Panc1 (cell line): ENCODE data around the gene COL6A5.

Source experiments
- POLR2AphosphoS5 ChIP-seq: IDR thresholded peaks from 2 replicates; pipeline ENCODE4 v1.6.1; 2012; ENCODE audit warnings: mild to moderate bottlenecking, low read depth, low read length, moderate library complexity
- SIN3A ChIP-seq: IDR thresholded peaks from 2 replicates; pipeline ENCODE4 v1.6.1; 2012; ENCODE audit warnings: low read depth, mild to moderate bottlenecking, low read length, moderate library complexity, borderline replicate concordance; ENCODE audit not compliant: insufficient read depth
- TCF7L2 ChIP-seq: IDR thresholded peaks from 2 replicates; pipeline ENCODE4 v1.6.1; 2011; ENCODE audit warnings: mild to moderate bottlenecking, low read depth, low read length, inconsistent platforms
- TF ChIP-seq, protein P1 (sequence below): fragments of 450-650 bp; IDR thresholded peaks from 2 replicates; pipeline ENCODE4 v1.5.1; 2017; ENCODE audit warnings: mild to moderate bottlenecking
- TF ChIP-seq, protein P2 (sequence below), 2 experiments: IDR thresholded peaks; 2 replicates each; pipeline ENCODE4 v1.6.1; 2011 to 2012; ENCODE audit warnings: low read depth in 2 of 2, control low read depth in 1 of 2, low read length in 1 of 2, mild to moderate bottlenecking in 1 of 2, moderate library complexity in 1 of 2; ENCODE audit not compliant: insufficient read depth in 1 of 2

DNA sequence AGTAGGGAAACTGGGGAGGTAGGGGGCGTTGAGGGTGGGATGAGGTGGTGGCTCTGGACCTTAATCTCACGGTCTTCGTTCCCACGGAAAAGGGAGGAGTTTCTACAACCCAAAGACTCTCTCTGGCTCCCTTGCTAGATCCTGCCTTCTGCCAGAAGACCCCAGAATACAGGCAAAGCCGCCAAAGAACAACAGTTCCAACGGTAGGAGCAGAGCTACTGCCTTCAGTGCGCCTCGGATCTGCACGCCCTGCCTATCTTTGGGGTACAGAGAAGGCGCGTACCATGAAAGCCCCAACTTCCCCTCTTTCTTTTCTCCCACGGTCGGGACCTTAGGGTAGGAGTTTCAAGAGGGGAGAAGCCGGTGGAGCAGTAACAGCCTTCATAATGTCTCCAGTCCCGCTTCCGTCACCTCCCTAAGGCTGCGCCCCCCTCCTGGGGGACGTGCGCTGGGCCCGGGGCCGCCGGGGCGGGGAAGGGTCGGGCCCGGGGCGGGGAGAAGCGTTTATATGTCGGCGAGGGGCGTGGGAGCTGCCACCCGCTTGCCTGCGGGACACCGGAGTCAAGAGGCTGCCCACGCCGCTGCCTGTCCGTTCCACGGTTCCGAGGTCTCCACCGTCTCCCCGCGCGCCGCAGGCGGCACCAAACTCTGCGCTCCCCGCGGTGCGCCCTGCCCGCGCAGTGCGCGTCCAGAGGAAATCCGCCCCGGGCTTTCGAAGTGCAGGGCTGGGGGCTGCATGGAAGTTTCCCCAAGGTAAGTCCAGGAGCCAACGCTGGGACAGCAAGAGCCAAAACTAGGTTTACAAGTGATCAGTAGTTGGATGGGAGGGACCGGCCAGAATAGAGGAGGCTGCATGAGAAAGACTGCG, 171.4 kb downstream of the COL6A5 start, which contains the start of gene COL6A6:
- TF ChIP-seq, protein P1, sequence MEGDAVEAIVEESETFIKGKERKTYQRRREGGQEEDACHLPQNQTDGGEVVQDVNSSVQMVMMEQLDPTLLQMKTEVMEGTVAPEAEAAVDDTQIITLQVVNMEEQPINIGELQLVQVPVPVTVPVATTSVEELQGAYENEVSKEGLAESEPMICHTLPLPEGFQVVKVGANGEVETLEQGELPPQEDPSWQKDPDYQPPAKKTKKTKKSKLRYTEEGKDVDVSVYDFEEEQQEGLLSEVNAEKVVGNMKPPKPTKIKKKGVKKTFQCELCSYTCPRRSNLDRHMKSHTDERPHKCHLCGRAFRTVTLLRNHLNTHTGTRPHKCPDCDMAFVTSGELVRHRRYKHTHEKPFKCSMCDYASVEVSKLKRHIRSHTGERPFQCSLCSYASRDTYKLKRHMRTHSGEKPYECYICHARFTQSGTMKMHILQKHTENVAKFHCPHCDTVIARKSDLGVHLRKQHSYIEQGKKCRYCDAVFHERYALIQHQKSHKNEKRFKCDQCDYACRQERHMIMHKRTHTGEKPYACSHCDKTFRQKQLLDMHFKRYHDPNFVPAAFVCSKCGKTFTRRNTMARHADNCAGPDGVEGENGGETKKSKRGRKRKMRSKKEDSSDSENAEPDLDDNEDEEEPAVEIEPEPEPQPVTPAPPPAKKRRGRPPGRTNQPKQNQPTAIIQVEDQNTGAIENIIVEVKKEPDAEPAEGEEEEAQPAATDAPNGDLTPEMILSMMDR = no peak
- no peak for TF ChIP-seq POLR2AphosphoS5
- no peak for TF ChIP-seq TCF7L2
- TF ChIP-seq SIN3A = no peak
- TF ChIP-seq, protein P2, sequence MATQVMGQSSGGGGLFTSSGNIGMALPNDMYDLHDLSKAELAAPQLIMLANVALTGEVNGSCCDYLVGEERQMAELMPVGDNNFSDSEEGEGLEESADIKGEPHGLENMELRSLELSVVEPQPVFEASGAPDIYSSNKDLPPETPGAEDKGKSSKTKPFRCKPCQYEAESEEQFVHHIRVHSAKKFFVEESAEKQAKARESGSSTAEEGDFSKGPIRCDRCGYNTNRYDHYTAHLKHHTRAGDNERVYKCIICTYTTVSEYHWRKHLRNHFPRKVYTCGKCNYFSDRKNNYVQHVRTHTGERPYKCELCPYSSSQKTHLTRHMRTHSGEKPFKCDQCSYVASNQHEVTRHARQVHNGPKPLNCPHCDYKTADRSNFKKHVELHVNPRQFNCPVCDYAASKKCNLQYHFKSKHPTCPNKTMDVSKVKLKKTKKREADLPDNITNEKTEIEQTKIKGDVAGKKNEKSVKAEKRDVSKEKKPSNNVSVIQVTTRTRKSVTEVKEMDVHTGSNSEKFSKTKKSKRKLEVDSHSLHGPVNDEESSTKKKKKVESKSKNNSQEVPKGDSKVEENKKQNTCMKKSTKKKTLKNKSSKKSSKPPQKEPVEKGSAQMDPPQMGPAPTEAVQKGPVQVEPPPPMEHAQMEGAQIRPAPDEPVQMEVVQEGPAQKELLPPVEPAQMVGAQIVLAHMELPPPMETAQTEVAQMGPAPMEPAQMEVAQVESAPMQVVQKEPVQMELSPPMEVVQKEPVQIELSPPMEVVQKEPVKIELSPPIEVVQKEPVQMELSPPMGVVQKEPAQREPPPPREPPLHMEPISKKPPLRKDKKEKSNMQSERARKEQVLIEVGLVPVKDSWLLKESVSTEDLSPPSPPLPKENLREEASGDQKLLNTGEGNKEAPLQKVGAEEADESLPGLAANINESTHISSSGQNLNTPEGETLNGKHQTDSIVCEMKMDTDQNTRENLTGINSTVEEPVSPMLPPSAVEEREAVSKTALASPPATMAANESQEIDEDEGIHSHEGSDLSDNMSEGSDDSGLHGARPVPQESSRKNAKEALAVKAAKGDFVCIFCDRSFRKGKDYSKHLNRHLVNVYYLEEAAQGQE (IDR thresholded peaks at IDR 0.05; ENCODE audit: insufficient read depth in 1 of 2, low read depth in 2 of 2, low read length in 1 of 2) = no peak
